SH-SY5Y (cell line): Measurements from ENCODE around the gene ADK.

Experiments
- GATA2 ChIP-seq: IDR thresholded peaks from 2 replicates; pipeline ENCODE4 v1.6.1; 2011; ENCODE audit warnings: mild to moderate bottlenecking, low read depth, low read length
- GATA3 ChIP-seq: IDR thresholded peaks from 2 replicates; pipeline ENCODE4 v1.6.1; 2011; ENCODE audit warnings: low read depth, mild to moderate bottlenecking, low read length, moderate library complexity

DNA sequence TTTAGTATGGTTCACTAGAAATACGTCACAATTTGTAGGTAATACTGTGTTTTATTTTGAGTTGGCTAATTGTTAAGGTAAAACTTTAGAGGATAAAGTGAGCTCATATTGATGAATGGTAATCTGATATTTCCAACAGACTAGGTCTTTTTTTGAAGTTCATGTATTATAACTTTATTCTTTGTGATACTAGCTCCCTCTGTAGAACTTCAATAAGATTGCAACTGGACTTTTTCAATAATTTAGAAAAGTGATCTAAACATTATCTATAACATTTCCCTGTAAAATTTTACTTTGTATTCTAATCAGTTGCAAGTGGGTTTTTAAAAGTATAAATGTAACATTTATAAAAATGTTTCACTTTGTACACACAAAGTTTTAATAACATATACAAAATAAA, 83.5 kb downstream of the ADK start:
- no peak for TF ChIP-seq GATA3
- no peak for TF ChIP-seq GATA2
